Large intestine (tissue), 3 donors: ENCODE results near the gene ZNF587B. TPM values are rescaled to one million over a fixed set of nuclear protein-coding genes. Genes with fewer than 3 reads are reported as not detected.
"Not testable (repeated sequence)": the region's sequence is repeated elsewhere in the genome, so short reads cannot be mapped to it uniquely, and the experiment has no call there.

ENCODE experiments used
- DNase-seq, 2 donors: peaks; one replicate each; pipeline versions ENCODE4 v3.0.0 to v3.0.0-alpha.2; 2013
- H3K27ac ChIP-seq: one replicate; pipeline ENCODE4 v1.5.1; 2013; ENCODE audit warnings: low read length
- H3K27me3 ChIP-seq: 2 replicates; pipeline ENCODE4 v1.6.1; 2013; ENCODE audit warnings: low read length; ENCODE audit not compliant: control insufficient read depth, insufficient read depth
- H3K36me3 ChIP-seq: 2 replicates; pipeline ENCODE4 v1.6.1; 2013; ENCODE audit warnings: low read length; ENCODE audit not compliant: control insufficient read depth, insufficient read depth
- H3K4me1 ChIP-seq: one replicate; pipeline ENCODE4 v1.6.1; 2013; ENCODE audit warnings: low read length; ENCODE audit not compliant: control insufficient read depth, insufficient read depth
- H3K4me3 ChIP-seq: one replicate; pipeline ENCODE4 v1.5.1; 2013; ENCODE audit warnings: low read length
- H3K9me3 ChIP-seq: one replicate; pipeline ENCODE4 v1.6.1; 2013; ENCODE audit warnings: mild to moderate bottlenecking, low read depth, low read length, moderate library complexity; ENCODE audit not compliant: control insufficient read depth
- WGBS: methylation state at CpG from one replicate; pipeline ENCODE4 v1.1.5; 2013; ENCODE audit warnings: low lambda C conversion rate; ENCODE audit not compliant: insufficient coverage; 5-methylcytosine and 5-hydroxymethylcytosine counted together
- polyA plus RNA-seq: library from polyadenylated mRNA; unstranded; fragments of 120-200 nt; gene quantifications from one replicate; pipeline ENCODE4 v1.2.1, GENCODE V29; 2013

The ZNF587B gene
- polyA plus RNA-seq, 1 donor, result 21.3 TPM

- Histone ChIP-seq H3K27me3 (no peaks in the 10 kb centered on the region), H3K36me3 (peaks cover 42% of the 10 kb centered on the region), H3K4me1 (peaks cover 32% of the 10 kb centered on the region), H3K4me3 (no peak overlapping the region), H3K27ac (no peak overlapping the region), H3K9me3 (no peaks in the 10 kb centered on the region)
- no peak for DNase-seq
- WGBS, result no CpG with 5 or more reads among the region's 2 CpGs
Measured at GRCh38 chr19:57807541-57807940, 22.6 kb upstream of the ZNF587B start.

GRCh38 chr19:57810410-57811295, 19.4 kb upstream of the ZNF587B start:
- no CpG with 5 or more reads among the region's 17 CpGs for WGBS
- not testable (repeated sequence) for H3K9me3 ChIP-seq, H3K4me3 ChIP-seq, H3K27me3 ChIP-seq
- H3K27ac ChIP-seq, result peak overlapping the region; percentile 70
- H3K36me3 ChIP-seq, result peaks cover 47% of the 10 kb centered on the region
- H3K4me1 ChIP-seq, result peaks cover 39% of the 10 kb centered on the region
- peak; percentile 58 to 89 for DNase-seq

DNA sequence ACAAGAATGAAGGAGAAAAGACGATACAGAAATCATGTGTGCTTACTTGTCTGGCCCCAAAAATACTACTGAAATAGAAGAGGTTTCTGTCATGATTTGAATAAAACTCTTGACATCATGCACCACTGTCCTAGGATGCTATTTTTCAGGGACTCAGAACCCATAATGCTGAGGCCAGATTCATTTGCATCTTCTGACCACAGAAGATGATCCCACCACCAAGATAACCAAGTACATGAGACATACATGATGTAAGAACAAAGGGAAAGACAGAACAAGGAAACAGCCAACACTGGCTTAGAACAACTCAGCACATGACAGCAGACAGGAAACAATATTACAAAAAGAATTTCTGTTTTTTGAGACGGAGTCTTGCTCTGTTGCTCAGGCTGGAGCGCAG, 17.9 kb upstream of the ZNF587B start:
- H3K27ac ChIP-seq, result peak overlapping the region; percentile 70
- H3K36me3 ChIP-seq, result peaks cover 36% of the 10 kb centered on the region
- H3K9me3 ChIP-seq, result no peaks in the 10 kb centered on the region
- H3K27me3 ChIP-seq, result no peaks in the 10 kb centered on the region
- DNase-seq, result no peak
- H3K4me1 ChIP-seq, result peaks cover 39% of the 10 kb centered on the region
- 71% methylated on average over 1 of the region's 3 CpGs for WGBS
- H3K4me3 ChIP-seq, result peak overlapping the region; percentile 81

DNA sequence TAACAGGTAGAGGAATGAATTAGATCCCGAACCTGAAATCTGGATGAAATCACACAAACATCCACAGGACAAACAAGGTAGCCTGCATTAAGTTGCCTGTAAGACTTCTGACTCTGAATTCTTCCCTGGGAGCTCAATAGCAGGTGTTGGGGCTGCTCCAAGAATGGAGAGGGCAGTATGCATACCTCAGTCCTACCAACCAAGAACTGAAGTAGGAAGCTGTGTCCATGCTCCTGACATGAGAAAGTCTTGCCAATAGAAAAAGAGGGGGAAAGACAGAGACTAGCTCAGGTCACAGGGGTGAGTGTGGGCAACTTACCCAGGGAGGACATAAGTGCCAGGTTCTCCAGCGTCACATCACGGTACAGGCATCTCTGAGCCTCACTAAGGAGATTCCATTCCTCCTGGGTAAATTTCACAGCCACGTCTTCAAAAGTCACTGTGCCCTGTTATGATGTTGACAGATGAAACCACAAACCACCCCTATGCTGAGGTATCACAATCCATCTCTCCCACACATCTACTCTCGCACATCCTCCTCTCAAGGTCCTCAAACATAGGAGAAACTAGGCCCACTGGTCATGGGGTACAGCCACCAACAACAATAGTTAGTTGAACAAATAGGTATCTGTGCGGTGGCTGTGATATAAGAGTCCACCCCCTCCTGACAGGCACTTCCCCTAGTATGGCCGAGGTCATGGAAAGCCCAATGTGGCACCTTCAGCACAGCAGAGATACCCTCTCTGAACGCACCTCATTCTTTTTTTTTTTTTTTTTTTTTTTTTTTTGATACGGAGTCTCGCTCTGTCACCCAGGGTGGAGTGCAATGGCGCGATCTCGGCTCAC, 16.9 kb upstream of the ZNF587B start:
- WGBS, result 40% methylated on average over 1 of the region's 13 CpGs
- H3K4me3 ChIP-seq, result peak overlapping the region; percentile 81
- peak overlapping the region; percentile 85 for H3K27ac ChIP-seq

GRCh38 chr19:57813919-57814504, 16.1 kb upstream of the ZNF587B start:
- no peaks in the 10 kb centered on the region for H3K27me3 ChIP-seq
- H3K27ac ChIP-seq, result peak overlapping the region; percentile 85
- peak overlapping the region; percentile 81 for H3K4me3 ChIP-seq
- no peaks in the 10 kb centered on the region for H3K9me3 ChIP-seq
- H3K4me1 ChIP-seq, result peaks cover 34% of the 10 kb centered on the region
- no CpG with 5 or more reads among the region's 13 CpGs for WGBS
- H3K36me3 ChIP-seq, result peaks cover 20% of the 10 kb centered on the region
- peak; percentile 64 to 73 for DNase-seq

More for the DNA sequence above, 16.9 kb upstream of the ZNF587B start:
- Histone ChIP-seq H3K36me3 (peaks cover 27% of the 10 kb centered on the region), H3K4me1 (peaks cover 37% of the 10 kb centered on the region)
- not testable (repeated sequence) for H3K27me3 ChIP-seq, H3K9me3 ChIP-seq, DNase-seq

DNA sequence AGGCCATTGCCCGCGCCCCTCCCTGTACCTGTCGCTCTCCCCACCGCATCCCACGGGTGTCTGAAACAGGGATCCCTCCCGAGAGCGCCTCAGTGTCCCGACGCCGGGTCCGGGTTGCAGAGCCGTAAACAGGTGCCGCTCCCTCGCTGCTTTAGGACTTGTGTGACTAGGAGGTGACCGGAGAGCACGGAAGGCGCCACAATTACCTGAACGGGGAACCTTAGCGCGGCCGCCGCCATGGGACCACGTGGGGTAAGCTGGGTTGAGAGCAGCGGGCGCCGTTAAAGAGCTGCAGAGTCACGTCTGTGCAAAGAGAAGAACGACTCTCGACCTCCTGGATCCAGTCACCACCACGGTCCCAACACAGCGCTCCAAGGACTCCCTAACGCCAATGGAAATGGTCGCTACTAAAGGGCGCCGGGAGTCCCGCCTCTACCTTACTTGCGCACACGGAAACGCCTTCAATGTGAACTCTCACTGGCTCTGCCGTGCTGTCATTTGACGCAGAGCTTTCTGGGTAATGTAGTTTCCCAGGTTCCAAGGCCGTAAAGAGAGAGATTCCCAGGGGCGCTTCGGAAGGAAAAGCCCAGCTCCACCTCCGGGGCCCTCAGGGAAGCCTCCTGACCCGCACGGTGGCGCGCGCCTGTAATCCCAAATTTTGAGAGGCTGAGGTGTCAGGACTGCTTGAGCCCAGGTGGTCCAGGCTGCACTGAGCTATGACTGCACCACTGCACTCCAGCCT, 15.4 kb upstream of the ZNF587B start, which contains the start of gene ZNF552:
ZNF552 (minus strand) TSS at position 409 of the 742 bp plus-strand sequence; CDS start at position 239, 170 bp downstream.
- DNase-seq, result peak; percentile 94 to 96

GRCh38 chr19:57815247-57816075, 14.6 kb upstream of the ZNF587B start:
- H3K27ac ChIP-seq, result peak overlapping the region; percentile 85

More for the DNA sequence above, 15.4 kb upstream of the ZNF587B start, which contains the start of gene ZNF552:
- no CpG with 5 or more reads among the region's 50 CpGs for WGBS
- peaks cover 31% of the 10 kb centered on the region for H3K4me1 ChIP-seq
- H3K36me3 ChIP-seq, result peaks cover 14% of the 10 kb centered on the region
- peak within 1 kb of the TSS; percentile 81 for H3K4me3 ChIP-seq
- peak within 1 kb of the TSS; percentile 85 for H3K27ac ChIP-seq
- H3K9me3 ChIP-seq, result no peaks in the 10 kb centered on the region
- H3K27me3 ChIP-seq, result no peaks in the 10 kb centered on the region

GRCh38 chr19:57816652-57817051, 13.4 kb upstream of the ZNF587B start:
- Histone ChIP-seq H3K27me3 (no peaks in the 10 kb centered on the region), H3K9me3 (peaks cover under 1% of the 10 kb centered on the region), H3K4me1 (peaks cover 24% of the 10 kb centered on the region), H3K36me3 (peaks cover 12% of the 10 kb centered on the region), H3K27ac (no peak overlapping the region), H3K4me3 (no peak overlapping the region)
- no CpG with 5 or more reads among the region's 7 CpGs for WGBS
- no peak for DNase-seq

More at GRCh38 chr19:57815247-57816075, 14.6 kb upstream of the ZNF587B start:
- H3K4me1 ChIP-seq, result peaks cover 23% of the 10 kb centered on the region
- peak; percentile 31 to 74 for DNase-seq
- no peaks in the 10 kb centered on the region for H3K27me3 ChIP-seq
- H3K36me3 ChIP-seq, result peaks cover 12% of the 10 kb centered on the region
- no peaks in the 10 kb centered on the region for H3K9me3 ChIP-seq
- WGBS, result no CpG with 5 or more reads among the region's 17 CpGs
- H3K4me3 ChIP-seq, result peak overlapping the region; percentile 81

DNA sequence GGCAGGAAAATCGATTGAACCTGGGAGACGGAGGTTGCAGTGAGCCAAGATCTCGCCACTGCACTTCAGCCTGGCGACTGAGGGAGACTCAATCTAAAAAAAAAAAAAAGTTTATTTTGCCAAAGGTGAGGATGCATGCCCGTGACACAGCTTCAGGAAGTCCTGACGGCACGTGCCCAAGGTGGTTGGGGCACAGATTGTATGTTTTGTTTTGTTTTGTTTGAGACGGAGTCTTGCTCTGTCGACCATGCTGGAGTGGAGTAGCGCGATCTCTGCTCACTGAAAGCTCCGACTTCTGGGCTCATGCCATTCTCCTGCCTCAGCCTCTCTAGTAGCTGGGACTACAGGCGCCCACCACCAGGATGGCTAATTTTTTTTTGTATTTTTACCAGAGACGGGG, 12.1 kb upstream of the ZNF587B start:
- peaks cover 3% of the 10 kb centered on the region for H3K9me3 ChIP-seq
- WGBS, result no CpG with 5 or more reads among the region's 14 CpGs
- DNase-seq, result no peak
- no peak overlapping the region for H3K27ac ChIP-seq
- H3K36me3 ChIP-seq, result peaks cover 11% of the 10 kb centered on the region
- no peak overlapping the region for H3K4me3 ChIP-seq
- H3K27me3 ChIP-seq, result no peaks in the 10 kb centered on the region
- H3K4me1 ChIP-seq, result peaks cover 31% of the 10 kb centered on the region
